K562 (cell line): ENCODE measurements around the gene CAPN8. TPM values are rescaled to one million over a fixed set of nuclear protein-coding genes. Genes with fewer than 3 reads are reported as not detected.

Source experiments
- CEBPZ ChIP-seq: fragments of 150-350 bp; IDR thresholded peaks from 2 replicates; pipeline ENCODE4 v1.6.1; 2014; ENCODE audit warnings: low read depth, mild to moderate bottlenecking, low read length, borderline replicate concordance
- CHAMP1 ChIP-seq: fragments of 450-650 bp; IDR thresholded peaks from 2 replicates; pipeline ENCODE4 v1.6.1; 2016; ENCODE audit warnings: mild to moderate bottlenecking
- HIVEP1 ChIP-seq: fragments of 250-450 bp; sonication (Bioruptor Pico); IDR thresholded peaks from 2 replicates; pipeline ENCODE4 v1.4.0; 2020; ENCODE audit warnings: mild to moderate bottlenecking
- HMG20B ChIP-seq: fragments of 250-450 bp; sonication (Bioruptor Pico); IDR thresholded peaks from 2 replicates; pipeline ENCODE4 v1.5.0; 2021; ENCODE audit warnings: mild to moderate bottlenecking
- PHF21A ChIP-seq: fragments of 450-650 bp; IDR thresholded peaks from 2 replicates; pipeline ENCODE4 v1.6.1; 2017; ENCODE audit warnings: low read depth, borderline replicate concordance
- POLR2A ChIP-seq: fragments of 450-650 bp; conservative IDR thresholded peaks from 2 replicates; pipeline ENCODE4 v1.6.1; 2016
- STAT5A ChIP-seq: IDR thresholded peaks from 2 replicates; pipeline ENCODE4 v1.6.1; 2012; ENCODE audit warnings: low read length, inconsistent platforms, borderline replicate concordance
- ZBTB33 ChIP-seq: sonication (generic); formaldehyde crosslinking; IDR thresholded peaks from 2 replicates; pipeline ENCODE4 v1.8.1; 2023; ENCODE audit warnings: mild to moderate bottlenecking, missing genetic modification reagents
- ZFP91 ChIP-seq: sonication (generic); formaldehyde crosslinking; IDR thresholded peaks from 2 replicates; pipeline ENCODE4 v1.8.0; 2022; ENCODE audit warnings: mild to moderate bottlenecking, missing genetic modification reagents
- polyA plus RNA-seq, 8 experiments: library from polyadenylated mRNA; depleted of rRNA in 4 of 8; stranded (reverse) in 5 of 8; unstranded in 3 of 8; fragments of >200 nt; fragmentation: Nextera tagmentation in 2 of 8; fragmentation: Illumina TruSeq in 1 of 8; extraction: Ambion mirVana in 2 of 8; extraction: Trizol in 1 of 8; gene quantifications; 2 replicates each; pipeline versions ENCODE4 v1.2.1 to v1.2.3, GENCODE V29; 2011 to 2014; ENCODE audit warnings: inconsistent platforms in 1 of 8, missing spikeins in 1 of 8
- total RNA-seq, 7 experiments: library from RNA; depleted of rRNA in 6 of 7; stranded (reverse); fragments of >200 nt in 6 of 7; fragmentation: Illumina TruSeq in 2 of 7; extraction: Trizol in 2 of 7; gene quantifications; 2 replicates each; pipeline versions ENCODE4 v1.2.1 to v1.2.3, GENCODE V29; 2011 to 2021; ENCODE audit warnings: low replicate concordance in 1 of 7
- TF ChIP-seq, protein P1 (sequence below): IDR thresholded peaks from 2 replicates; pipeline ENCODE4 v1.6.1; 2012; ENCODE audit warnings: low read depth, low read length, improper control_type of control experiment, borderline replicate concordance
- TF ChIP-seq, protein P2 (sequence below): sonication (generic); formaldehyde crosslinking; IDR thresholded peaks from 2 replicates; pipeline ENCODE4 v1.8.1; 2023; ENCODE audit warnings: missing genetic modification reagents, mild to moderate bottlenecking, borderline replicate concordance

The CAPN8 gene
- total and polyA plus RNA-seq, 9 of the 15 experiments (the other 6 are each of a cell fraction or from before 2014, with no cell fraction given): 0.06 TPM; not detected in 8

DNA sequence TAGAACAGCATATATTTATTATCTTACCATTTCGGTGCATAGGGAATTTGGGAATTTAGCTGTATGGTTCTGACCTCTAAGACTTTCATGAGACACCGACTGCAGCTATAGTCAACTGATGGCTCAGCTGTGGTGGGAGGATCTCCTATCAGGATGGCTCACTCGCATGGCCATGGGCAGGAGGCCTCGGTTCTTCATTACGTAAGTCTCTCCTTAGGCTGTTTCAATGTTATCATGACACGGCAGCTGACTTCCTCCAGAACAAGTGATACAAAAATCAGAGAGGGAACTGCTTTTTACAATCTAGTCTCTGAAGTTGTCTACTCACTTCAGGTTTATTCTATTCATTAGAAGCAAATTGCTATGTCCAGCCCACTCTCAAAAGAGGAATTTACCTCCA is 13.3 kb upstream of the CAPN8 start (continued):
- TF ChIP-seq CEBPZ (no peak), PHF21A (peak; percentile 67; the same call in 1 of the 2 replicates), STAT5A (peak; percentile 83), ZFP91 (CRISPR knock-in tag) (no peak), CHAMP1 (no peak), POLR2A (no peak), ZBTB33 (peak; percentile 35; the same call in 1 of the 2 replicates), HIVEP1 (no peak), HMG20B (CRISPR knock-in tag) (no peak)
- TF ChIP-seq, protein P1, sequence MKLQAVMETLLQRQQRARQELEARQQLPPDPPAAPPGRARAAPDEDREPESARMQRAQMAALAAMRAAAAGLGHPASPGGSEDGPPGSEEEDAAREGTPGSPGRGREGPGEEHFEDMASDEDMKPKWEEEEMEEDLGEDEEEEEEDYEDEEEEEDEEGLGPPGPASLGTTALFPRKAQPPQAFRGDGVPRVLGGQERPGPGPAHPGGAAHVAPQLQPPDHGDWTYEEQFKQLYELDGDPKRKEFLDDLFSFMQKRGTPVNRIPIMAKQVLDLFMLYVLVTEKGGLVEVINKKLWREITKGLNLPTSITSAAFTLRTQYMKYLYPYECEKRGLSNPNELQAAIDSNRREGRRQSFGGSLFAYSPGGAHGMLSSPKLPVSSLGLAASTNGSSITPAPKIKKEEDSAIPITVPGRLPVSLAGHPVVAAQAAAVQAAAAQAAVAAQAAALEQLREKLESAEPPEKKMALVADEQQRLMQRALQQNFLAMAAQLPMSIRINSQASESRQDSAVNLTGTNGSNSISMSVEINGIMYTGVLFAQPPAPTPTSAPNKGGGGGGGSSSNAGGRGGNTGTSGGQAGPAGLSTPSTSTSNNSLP: peak; percentile 30; the same call in 1 of the 2 replicates
- TF ChIP-seq, protein P2, sequence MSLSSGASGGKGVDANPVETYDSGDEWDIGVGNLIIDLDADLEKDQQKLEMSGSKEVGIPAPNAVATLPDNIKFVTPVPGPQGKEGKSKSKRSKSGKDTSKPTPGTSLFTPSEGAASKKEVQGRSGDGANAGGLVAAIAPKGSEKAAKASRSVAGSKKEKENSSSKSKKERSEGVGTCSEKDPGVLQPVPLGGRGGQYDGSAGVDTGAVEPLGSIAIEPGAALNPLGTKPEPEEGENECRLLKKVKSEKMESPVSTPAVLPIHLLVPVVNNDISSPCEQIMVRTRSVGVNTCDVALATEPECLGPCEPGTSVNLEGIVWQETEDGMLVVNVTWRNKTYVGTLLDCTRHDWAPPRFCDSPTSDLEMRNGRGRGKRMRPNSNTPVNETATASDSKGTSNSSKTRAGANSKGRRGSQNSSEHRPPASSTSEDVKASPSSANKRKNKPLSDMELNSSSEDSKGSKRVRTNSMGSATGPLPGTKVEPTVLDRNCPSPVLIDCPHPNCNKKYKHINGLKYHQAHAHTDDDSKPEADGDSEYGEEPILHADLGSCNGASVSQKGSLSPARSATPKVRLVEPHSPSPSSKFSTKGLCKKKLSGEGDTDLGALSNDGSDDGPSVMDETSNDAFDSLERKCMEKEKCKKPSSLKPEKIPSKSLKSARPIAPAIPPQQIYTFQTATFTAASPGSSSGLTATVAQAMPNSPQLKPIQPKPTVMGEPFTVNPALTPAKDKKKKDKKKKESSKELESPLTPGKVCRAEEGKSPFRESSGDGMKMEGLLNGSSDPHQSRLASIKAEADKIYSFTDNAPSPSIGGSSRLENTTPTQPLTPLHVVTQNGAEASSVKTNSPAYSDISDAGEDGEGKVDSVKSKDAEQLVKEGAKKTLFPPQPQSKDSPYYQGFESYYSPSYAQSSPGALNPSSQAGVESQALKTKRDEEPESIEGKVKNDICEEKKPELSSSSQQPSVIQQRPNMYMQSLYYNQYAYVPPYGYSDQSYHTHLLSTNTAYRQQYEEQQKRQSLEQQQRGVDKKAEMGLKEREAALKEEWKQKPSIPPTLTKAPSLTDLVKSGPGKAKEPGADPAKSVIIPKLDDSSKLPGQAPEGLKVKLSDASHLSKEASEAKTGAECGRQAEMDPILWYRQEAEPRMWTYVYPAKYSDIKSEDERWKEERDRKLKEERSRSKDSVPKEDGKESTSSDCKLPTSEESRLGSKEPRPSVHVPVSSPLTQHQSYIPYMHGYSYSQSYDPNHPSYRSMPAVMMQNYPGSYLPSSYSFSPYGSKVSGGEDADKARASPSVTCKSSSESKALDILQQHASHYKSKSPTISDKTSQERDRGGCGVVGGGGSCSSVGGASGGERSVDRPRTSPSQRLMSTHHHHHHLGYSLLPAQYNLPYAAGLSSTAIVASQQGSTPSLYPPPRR: no peak
